GM12864 (cell line): ENCODE measurements around the gene PROCA1.

Experiments
- DNase-seq: peaks from one replicate; pipeline ENCODE4 v3.0.0-alpha.2; 2011; ENCODE audit warnings: low read depth
- H3K4me3 ChIP-seq: 2 replicates; pipeline ENCODE4 v1.5.1; 2011; ENCODE audit warnings: mild to moderate bottlenecking, low read depth, low read length, control low read depth
- TF ChIP-seq, protein P1 (sequence below): IDR thresholded peaks from 2 replicates; pipeline ENCODE4 v1.5.1; 2011; ENCODE audit warnings: low read depth, mild to moderate bottlenecking, moderate library complexity, low read length, control low read depth, inconsistent platforms; ENCODE audit errors: missing control alignments

PROCA1 gene

GRCh38 chr17:28743243-28744103, 31.8 kb upstream of the PROCA1 start, which contains the start of gene TRAF4:
TSS of gene TRAF4 (plus strand) at chr17:28744011. CDS start at chr17:28744113, 102 bp downstream.
- H3K4me3 ChIP-seq, result peak within 1 kb of the TSS; percentile 89
- TF ChIP-seq, protein P1, sequence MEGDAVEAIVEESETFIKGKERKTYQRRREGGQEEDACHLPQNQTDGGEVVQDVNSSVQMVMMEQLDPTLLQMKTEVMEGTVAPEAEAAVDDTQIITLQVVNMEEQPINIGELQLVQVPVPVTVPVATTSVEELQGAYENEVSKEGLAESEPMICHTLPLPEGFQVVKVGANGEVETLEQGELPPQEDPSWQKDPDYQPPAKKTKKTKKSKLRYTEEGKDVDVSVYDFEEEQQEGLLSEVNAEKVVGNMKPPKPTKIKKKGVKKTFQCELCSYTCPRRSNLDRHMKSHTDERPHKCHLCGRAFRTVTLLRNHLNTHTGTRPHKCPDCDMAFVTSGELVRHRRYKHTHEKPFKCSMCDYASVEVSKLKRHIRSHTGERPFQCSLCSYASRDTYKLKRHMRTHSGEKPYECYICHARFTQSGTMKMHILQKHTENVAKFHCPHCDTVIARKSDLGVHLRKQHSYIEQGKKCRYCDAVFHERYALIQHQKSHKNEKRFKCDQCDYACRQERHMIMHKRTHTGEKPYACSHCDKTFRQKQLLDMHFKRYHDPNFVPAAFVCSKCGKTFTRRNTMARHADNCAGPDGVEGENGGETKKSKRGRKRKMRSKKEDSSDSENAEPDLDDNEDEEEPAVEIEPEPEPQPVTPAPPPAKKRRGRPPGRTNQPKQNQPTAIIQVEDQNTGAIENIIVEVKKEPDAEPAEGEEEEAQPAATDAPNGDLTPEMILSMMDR, result peak; percentile 5
- DNase-seq, result no peak

- peak; percentile 64 for DNase-seq
- H3K4me3 ChIP-seq, result peak overlapping the region; percentile 1
- TF ChIP-seq, protein P1, result no peak
Observed at GRCh38 chr17:28741358-28742349, 30.0 kb upstream of the PROCA1 start.

DNA sequence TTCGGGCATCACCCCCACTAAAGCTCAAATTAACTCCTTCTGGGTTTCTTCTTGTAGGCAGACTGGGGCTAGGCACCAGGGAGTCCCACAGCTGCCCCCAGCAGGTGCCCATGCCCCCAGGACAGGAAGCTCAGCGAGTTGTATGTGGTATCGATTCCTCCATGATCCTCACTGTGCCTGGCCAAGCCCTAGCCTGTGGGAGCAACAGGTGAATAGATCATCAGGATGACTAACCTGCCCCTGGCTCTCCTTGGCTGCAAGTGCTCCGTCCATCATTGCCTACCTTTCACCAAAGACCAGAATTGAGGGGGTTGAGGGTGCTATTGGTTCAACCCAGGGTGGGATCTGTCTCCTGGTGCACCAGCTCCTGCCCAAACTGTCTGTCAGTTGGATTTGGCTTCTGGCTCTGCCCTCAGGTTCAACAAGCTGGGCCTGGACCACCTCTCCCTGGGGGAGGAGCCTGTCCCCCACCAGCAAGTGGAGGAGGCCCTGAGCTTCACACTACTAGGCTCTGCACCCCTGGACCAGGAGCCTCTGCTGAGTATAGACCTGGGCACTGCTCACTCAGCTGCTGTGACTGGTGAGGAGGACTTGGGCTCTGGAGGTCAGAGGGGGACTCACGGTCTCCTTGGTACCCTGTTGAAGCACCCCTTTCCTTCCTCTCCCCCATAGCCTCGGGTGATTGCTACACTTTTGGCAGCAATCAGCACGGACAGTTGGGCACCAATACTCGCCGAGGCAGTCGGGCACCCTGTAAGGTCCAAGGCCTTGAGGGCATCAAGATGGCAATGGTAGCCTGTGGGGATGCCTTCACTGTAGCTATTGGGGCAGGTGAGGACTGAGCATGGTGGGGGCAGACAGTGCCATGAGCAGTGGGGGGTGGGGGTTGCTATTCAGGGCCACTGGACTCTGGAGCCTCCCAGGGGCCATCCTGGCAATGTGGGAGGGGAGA, 29.0 kb upstream of the PROCA1 start:
- DNase-seq, result no peak
- TF ChIP-seq, protein P1, result no peak
- H3K4me3 ChIP-seq, result no peak overlapping the region

GRCh38 chr17:28738680-28739384, 27.1 kb upstream of the PROCA1 start:
- peak; percentile 77 for DNase-seq
- H3K4me3 ChIP-seq, result peak overlapping the region; percentile 50
- TF ChIP-seq, protein P1, result no peak

DNA sequence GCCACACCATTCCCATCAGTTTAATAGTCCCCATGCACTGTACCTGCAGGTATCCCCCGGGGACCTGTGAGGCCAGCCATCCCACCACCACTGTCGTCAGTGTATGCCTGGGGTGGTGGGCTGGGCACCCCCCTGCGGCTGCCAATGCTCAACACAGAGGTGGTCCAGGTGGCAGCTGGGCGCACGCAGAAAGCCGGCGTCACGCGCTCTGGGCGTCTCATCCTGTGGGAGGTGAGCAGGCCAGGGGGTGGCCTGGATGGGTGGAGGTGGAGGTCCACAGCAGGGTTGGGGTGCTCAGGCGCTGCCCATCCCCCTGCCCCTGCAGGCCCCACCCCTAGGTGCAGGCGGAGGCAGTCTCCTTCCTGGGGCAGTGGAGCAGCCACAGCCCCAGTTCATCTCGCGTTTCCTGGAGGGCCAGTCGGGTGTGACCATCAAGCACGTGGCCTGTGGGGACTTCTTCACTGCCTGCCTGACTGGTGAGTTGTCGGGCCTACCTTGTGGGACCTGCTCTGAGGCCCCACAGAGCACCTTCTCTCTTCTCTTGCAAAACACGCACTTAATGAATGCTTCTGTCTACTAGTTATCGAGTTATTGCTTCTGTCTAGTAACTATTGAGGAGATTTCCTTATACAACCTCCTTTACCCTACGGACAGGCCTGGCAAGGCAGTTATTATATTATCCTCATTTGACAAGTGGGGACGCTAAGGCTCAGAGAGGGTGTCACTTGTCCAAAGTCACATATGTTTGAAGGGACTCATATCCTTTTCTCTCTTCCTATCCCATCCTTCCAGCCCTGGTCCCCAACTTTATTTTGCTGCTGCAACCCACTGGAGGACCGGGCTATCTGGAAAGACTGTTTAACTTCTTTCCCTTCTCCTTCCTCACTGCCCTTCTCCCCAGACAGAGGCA, 26.3 kb upstream of the PROCA1 start:
- peak overlapping the region; percentile 50 for H3K4me3 ChIP-seq
- peak; percentile 89 for DNase-seq
- TF ChIP-seq, protein P1, result no peak
